H4 (cell line): ENCODE data around the gene BNIP5. TPM values are rescaled to one million over a fixed set of nuclear protein-coding genes. Genes with fewer than 3 reads are reported as not detected.

ENCODE experiments used
- DNase-seq: peaks from one replicate; pipeline ENCODE4 v3.0.0-alpha.2; 2015; ENCODE audit warnings: low spot score
- total RNA-seq: library from RNA; depleted of rRNA; stranded (reverse); fragments of >200 nt; shearing (Covaris generic); gene quantifications from 2 replicates; pipeline ENCODE4 v1.2.3, GENCODE V29; 2014

BNIP5 gene
- total RNA-seq, 1 experiment from 2014 or later, result not detected

DNA sequence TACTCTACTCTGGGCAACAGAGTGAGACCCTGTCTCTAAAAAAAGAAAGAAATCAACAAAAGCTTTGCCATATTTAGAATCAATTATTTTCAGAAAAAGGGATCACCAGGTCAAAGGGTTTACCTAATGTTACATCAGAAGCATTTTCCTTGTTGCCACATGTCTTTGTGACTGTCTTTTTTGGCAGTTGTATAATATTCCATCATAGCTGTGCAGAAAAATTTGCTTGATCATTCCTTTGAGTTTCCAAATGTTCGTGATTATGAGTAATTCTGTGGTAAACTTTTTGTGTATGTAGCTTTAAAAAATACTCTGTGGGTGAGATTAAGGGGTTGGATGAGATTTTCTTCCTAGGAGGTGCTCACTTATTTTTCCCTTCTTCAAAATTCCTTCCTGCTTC is 40.4 kb downstream of the BNIP5 start:
- no peak for DNase-seq

GRCh38 chr6:36292170-36292569 is 44.5 kb downstream of the BNIP5 start:
- DNase-seq, result no peak

DNA sequence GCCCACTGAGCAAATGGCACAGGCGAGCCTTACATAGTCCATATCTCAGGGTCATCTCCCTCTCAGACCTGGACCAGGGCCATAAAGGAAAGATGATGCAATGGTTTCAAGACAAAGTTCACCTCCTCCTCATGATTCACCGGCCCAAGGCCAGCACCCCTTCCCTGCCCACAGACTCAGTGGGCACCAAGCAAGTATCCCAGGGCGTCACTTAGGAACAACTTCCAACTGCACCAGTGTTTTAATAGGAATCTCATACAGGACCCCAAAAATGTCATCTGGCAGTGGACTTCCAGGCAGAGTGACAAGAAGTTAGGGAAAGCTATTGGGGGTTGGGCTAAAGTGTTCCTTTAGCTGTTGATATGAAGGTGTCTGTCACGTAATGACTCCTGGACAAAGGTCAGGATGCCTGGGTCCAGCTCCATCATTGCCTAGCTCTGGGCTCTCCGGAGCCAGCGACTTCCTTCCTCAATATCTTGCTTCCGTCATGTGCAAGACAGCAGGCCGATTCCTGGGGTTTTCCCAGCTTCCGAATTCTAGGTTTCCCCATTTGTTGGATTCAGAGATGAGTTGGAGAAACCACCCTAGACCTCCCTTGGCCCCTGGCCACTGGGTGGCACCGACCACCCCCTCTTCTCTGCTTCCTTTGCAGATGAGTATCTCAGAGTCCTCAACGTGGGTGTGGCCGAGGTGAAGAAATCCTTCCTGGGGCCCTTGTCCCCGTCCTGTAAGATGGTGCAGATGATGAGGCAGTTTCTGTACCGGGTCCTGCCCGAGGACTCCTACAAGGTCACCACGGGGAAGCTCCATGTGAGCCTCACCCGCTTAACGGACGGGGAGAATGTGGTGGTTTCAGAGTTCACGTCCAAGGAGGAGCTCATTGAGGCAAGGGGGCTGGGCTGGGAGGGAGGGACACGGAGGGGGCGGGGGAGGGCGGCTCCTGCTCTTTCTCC is 45.7 kb downstream of the BNIP5 start:
- DNase-seq, result no peak

GRCh38 chr6:36289281-36289878 is 47.3 kb downstream of the BNIP5 start:
- DNase-seq, result no peak

GRCh38 chr6:36286858-36287257 is 49.8 kb downstream of the BNIP5 start:
- no peak for DNase-seq

- DNase-seq, result no peak
Measured at GRCh38 chr6:36285797-36286196, 50.9 kb downstream of the BNIP5 start.

GRCh38 chr6:36285187-36285671 is 51.5 kb downstream of the BNIP5 start:
- DNase-seq, result no peak

- DNase-seq, result no peak
Measured at GRCh38 chr6:36284359-36284758, 52.3 kb downstream of the BNIP5 start.

GRCh38 chr6:36283608-36284007 is 53.1 kb downstream of the BNIP5 start:
- DNase-seq, result no peak

DNA sequence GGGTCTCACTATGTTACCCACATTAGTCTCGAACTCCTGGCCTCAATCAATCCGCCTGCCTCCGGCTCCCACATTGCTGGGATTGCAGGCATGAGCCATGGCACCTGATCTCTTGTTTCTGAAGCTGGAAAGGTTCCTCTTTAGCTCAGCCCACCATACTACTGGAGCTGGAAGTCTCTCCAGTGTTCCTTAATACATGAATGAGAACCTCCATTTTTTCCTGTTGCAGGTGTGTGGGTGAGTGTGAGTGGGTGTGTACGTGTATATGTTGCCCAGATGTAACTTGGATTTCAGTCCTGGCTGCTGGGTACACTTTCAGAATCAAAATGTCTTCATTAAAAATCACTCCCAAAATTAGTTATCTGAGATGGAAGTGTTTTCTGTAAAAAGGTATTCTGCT is 55.7 kb downstream of the BNIP5 start:
- DNase-seq, result no peak

DNA sequence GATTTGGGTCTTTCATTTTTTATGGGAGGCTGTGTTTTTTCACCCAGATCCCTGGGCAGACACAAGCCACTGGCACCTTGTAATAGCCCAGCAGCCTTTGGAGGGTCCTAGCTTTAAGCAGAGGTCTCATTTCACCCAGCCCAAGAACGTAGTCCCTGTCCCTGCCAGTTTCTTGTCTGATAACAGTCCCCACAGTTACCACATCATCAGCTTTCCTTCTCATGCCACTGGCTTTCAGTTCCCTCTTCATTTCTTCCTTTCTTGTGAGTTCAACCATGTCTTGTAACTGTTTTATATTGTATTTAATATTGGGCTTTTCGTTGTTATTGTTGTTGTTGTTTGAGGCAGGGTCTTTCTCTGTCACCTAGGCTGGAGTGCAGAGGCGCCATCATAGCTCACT is 56.2 kb downstream of the BNIP5 start:
- no peak for DNase-seq

DNA sequence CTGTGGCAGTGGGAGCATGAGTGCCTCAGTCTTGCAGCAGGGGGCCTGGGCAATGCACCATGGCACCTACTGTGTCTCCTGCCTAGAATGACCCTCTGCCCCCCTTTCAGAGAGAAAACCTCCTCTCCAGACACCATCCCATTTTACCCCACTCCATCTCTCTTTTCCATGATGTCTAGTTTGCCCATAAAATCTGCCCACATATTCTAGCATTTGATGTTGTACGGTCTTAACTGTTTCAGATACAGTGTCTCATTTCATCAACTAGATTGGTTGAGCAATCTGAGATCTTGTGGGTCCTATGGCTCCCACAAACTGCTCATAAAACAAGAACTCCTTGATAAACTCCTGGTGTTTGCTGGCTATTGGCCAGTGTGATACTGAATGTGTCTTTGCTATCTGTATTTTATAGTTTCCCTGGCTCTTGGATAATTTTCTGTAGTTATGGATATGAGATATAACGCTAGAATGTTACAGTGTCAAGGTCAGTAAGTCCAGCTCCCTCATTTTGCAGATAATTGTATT is 58.7 kb downstream of the BNIP5 start:
- no peak for DNase-seq

DNA sequence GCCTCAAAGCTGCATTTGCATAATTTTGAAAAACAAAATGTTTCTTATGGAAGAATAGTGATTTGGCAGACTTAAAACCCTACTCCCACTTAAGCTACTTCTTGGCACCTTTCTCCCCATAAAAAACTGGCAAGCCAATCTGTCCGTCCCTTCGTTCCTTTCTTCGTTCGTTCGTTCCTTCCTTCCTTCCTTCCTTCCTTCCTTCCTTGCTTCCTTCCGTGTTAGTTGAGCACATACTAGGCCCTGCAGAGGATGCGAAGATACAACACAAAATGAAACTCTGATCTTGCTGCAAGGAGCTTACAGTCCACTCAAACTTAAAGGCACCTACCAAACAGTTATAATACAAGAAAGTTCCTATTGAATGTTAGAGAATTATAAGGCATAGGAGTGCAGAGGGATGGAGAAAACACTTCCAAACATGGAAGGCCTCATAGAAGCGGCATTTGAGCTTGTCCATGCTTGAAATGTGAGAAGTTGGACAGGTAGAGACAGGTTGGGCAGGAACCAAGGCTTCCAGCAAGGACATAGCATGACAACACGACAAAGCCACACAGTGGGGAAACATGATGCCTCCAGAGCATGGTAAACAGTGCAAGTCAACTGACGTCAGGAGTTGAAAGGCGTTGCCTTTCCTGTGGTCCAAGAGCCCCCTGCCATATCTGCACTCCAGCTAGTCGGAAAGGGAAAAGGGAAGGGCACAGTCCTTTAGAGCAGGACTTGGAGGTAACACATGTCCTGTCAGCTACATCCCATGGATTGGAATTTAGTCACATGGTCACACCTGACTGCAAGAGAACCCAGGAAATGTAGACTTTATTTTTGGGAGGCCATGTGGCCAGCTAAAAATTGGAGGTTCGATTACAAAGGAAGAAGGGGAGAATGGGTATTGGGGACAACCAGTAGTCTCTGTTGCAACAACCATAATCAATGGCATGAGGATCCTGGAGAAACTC is 59.8 kb downstream of the BNIP5 start:
- no peak for DNase-seq

GRCh38 chr6:36273802-36274514 is 62.7 kb downstream of the BNIP5 start:
- DNase-seq, result no peak

DNA sequence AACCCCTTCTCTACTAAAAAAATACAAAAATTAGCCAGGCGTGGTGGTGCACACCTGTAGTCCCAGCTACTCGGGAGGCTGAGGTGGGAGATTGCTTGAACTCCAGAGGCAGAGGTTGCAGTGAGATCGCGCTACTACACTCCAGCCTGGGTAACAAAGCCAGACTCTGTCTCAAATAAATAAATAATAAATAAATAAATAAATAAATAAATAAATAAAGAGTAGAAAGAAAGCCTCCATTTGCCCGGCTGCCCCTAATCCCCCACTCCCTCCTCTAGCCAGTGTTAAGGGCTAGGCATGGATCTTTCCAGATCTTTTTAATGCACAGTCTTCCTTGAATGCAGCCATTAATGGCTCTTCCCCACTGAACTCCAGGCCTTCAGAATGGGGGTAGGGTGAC is 63.6 kb downstream of the BNIP5 start:
- DNase-seq, result no peak

DNA sequence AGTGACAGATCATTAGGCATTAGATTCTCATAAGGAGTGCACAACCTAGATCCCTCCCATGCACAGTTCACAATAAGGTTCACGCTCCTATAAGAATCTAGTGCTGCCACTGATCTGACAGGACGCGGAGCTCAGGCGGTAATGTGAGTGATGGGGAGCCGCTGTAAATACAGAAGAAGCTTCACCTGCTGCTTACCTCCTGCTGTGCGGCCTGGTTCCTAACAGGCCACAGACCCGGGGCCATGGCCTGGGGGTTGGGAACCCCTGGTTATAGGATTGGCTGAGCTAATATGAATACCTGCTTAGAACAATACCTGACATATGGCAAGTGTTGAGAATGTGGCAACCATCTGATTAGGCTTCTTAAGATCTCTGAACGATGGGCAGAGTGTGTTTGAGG is 64.5 kb downstream of the BNIP5 start:
- no peak for DNase-seq

GRCh38 chr6:36269834-36270705 is 66.6 kb downstream of the BNIP5 start, which contains the start of gene PNPLA1:
TSS of gene PNPLA1 (plus strand) at chr6:36270060. CDS start at chr6:36270460, 400 bp downstream.
- DNase-seq, result no peak

DNA sequence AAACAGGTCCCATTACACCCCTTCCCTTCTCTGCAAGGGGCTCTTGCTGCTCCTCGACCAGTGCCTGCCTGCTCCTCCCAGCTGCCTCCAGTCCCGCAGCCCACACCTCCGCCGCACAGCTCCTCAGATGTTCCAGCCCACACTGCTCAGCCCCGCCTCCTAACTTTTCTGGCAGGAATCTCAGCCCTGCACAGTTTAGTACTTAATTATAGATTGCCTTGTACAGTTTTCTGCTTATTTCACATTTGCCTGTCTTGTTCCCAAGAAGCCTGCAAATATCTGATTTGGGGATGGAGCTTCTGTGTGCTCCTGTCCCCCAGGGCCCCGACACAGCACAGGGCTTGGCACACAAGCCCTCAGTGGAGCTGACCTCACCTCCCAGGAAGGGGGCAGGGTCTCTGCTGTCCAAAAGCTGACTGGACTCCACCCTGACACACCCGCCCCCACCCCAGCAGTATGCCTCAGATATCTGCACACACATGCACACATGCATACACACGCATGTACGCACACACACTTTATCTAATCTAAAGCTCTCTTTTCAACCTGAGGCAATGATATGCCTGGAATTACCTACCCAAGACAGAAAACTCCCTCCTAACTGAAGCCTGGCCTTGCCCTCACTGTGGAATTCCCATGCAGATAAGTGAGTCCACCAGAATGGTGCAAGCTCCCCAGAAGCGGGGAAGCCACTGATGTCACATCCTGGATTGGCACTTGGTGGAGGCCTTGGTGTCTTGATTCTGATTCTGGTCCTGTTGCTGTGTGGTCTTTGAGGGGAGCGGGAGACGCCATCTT is 68.0 kb downstream of the BNIP5 start:
- no peak for DNase-seq
